AG20443 (cell line): Measurements from ENCODE around the gene KIAA0040.
A peak's percentile ranks its signal among the peaks of the same experiment; 100 is the strongest.

Experiments used
- DNase-seq: peaks from one replicate; pipeline ENCODE4 v3.0.0; 2012; ENCODE audit warnings: low spot score, mixed read lengths

KIAA0040 gene

DNA sequence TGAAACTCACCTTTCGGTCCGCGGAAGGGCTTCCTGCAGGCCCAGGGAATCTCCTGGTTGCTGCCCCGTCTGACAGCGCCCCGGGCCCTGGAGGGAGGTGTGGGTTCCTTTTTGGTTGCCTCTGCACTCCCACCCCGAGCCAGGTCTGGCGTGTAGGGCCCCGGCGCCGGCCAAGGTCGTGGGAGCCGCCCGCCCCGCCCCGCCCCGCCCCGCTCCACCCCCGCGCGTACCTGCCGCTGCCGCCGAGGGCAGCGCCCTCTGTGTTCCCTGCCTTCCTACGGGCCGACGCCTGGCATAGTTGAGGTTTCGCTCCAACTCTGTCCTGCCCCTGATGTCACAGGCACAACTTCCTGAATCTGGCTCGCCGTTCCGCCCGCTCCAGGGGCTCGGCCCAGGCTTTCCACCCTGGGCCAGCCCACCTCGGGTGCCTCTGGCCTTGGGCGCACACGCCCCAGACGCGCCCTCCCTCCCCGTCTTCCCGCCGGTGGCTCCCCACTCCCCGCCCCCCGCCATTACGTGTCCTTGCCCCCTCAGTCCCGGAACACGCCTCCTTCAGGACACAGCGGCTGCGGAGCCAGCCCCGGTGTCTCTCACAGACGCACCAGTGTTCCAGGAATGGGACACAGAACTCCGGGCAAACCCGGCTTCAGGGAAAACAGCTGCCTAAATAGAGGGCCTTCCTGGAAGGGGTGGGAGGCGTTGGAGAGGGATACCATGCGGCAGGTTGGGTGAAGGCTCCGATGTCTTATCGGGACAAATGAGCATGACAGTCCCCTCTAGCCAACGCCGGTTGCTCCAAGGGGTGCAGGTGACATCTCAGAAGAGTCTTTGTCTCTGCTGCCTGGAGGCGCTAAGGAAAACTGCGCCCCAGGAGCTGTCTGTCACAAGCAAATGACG lies at the start of gene KIAA0040:
TSS of gene KIAA0040 (minus strand) at position 147 of the 897 bp plus-strand sequence. CDS start 31,763 bp downstream, outside the sequence.
- peak; percentile 54 for DNase-seq

- no peak for DNase-seq
Observed at GRCh38 chr1:175237389-175237788, 44.8 kb upstream of the KIAA0040 start.

DNA sequence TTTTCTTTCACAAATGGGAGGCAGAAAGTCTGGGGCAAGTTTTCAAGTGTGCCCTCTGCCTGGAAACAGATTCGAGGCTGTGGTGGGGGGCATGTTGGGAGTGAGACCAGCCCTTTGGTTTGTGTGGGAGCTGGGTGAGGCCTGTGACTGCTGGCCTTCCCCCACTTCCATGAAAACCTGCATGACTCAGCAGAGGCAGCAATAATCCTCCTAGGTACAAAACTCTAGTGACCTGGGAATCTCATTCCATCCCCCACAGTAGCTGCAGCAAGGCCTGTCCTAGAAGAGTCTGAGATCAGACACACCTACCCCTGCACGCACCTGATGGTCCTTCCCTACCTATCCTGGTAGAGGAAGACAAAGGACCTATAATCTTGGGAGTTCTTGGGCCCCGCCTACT lies 42.1 kb upstream of the KIAA0040 start:
- DNase-seq: no peak

DNA sequence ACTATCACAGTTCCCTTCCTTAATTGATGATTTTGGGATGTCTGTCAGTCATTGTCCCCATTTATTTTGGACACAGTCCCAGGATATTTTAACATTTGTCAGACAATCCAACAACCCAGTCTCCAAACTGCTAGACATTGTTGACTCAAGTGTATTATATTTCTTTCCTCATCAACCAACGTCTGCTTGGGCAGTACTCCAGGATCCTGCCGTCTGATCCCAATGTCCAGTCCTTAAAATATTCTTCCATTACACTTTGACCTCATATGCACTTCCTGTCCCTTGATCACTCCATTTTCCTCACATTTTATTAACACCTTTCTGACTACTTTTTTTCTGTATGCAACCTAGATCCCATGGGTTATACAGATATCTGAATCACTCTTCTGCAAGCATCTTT lies 39.8 kb upstream of the KIAA0040 start:
- no peak for DNase-seq

DNA sequence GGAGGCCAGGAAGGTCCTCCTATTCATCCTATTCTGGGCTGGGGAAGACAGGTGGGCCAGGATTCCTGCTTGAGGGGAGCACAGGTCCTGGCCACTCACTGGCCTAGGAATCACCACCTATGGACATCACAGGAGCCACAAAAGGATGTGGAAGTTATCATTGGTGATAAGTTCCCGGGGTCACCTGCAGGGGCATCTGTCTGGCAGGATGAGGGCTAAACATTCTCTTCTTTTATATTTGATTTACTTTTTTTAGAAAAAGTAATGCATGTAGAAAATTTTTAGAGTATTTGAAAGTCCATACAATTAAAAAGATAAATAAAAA lies 33.2 kb upstream of the KIAA0040 start:
- no peak for DNase-seq

DNA sequence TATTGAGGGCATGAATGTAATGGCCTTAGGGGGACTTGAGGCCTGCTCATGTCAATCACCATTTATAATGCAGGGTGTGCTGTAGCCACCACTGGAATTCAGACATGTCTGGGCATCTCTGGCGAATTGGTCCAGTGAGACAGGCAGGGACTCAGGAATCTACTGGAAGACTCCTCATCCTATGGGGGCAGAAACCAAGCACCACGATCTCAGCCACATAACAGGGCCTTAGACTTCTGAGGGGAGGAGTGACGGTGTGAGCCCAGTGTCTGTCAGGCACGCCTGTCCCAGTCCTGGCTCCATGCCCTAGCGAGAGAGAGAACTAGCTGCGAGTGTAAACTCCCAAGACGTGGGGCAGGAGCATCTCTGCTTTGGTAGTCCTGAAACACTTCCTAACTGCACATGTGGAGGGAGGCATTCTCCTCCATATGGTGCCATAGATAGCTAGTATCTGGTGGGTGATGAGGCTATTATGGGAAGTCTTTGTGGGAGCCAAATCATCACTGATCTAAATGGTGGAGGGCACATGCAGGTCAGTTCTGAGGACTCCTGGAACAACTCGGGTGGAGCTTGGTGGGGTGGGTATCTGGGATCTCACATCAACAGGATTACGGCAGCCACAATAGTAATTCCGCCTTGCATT lies 29.8 kb upstream of the KIAA0040 start:
- no peak for DNase-seq

GRCh38 chr1:175221557-175222175 lies 29.1 kb upstream of the KIAA0040 start:
- no peak for DNase-seq

DNA sequence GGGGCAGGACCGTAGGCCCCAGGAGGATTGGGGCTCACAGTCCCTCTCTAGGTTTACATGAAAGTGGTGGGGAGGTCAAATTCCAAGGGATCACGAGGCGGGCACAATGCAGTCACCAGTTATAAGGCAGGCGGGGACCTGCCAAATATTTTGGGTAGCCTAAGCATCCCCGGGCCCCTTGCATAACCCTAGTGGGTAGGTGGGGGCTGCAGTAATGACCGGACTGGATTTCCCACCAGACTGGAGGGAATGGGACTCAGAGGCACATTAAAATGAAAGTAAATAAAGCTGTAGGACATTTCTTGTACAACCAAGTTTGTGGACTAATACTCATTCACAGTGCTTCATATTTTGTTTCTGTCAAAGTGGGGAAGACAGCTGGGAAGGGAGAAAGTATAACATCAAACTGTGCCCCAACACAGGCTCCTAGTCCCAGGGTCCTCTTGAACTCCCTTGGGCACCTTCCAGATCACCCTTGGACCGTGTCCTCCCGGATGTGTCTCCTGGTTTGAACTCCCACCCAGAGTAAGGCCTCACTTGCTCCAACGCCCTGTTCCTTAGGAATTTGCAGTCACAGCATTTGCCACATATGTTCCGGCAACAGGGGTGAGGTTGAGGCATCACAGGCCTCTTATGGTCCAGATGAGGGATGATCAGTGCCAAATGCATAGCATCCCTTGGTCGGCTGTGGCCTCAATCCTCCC lies 28.4 kb upstream of the KIAA0040 start:
- DNase-seq: no peak

GRCh38 chr1:175219774-175220173 lies 27.2 kb upstream of the KIAA0040 start:
- no peak for DNase-seq

DNA sequence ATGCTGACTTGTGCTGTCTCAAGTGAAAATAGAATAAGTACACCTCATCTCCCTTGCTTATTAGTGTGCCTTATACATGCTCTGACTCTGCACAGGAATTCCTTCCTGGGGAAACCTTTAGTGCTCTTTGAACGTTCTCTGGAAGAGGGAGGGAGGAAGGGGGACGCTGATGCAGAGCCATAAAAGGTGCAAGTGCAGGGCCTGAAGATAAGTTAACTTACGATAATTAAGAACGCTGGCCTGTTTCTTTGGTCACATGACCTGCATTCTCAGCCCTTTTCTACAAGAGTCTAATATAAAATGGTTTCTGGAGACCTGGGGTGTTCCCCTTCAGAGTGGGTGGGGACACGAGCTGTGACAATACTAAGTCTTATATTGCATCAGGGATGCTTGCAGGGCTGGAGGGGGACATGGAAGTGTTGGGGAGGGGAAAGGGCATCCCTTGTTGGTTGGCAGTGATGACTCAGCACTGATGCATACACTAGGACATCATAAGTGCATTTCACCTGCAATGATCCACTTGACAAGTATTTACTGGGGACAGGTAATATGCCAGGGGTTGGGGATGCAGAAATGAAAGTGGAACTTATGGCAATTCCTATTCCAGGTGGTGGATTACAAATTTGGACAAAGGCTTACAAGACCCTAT lies 26.3 kb upstream of the KIAA0040 start:
- no peak for DNase-seq

DNA sequence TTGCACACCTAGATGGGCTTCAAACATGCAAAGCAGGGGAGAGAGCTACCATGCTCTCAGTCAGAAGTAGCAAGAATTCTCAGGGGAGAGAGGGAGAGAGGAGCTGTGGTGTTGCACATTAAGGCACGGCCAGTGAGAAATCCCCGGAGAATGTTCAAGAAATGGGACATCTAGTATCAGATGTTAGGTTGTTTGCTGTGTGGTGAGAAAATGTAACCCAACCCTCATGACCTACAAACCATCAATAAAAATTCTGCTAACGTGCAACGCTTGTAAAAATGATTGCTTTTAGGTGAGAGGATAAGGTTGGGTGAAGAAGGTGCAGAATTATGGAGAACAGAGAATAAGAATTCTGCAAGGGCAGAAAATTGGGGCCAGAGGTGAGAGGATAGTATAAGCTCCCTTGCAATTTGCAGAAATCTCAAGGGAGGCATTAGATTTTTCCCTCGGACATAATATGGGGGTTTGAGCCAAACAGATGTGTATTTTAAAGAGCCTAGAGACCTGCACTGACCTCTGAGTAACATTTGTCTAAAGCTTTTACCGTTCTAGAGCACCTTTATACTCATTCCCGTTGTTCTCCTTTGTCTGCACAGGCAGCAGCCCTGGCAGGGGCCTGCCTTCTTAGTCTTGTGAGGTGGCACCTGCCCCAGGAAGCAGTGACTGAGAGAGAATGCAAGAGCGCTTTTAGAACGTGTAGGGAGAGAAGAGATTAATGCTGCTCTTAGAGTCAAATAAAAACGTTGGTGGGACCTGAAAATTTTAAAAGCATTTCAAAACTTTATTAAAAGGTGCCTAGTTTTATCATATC lies 25.4 kb upstream of the KIAA0040 start:
- no peak for DNase-seq

GRCh38 chr1:175216444-175216843 lies 23.9 kb upstream of the KIAA0040 start:
- DNase-seq: no peak

GRCh38 chr1:175211656-175212055 lies 19.1 kb upstream of the KIAA0040 start:
- DNase-seq: no peak

DNA sequence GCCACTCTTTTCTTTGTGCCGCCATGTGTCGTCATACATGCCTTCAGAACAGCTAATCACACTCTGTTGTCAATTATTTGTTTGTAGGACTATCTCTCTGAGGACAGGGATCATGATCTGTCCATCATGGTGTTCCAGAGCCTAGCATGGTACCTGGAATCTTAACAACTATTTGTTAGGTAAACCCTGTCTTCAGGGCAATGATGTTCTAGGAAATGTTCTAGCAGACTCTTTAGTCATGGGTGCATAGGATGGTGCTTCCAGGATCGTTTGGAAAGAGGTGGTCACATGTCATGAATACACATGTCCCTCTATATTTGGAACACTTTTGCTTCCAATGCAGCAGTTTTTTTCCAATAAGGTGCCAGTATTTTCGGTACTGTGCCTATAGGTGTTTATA lies 18.2 kb upstream of the KIAA0040 start:
- no peak for DNase-seq

GRCh38 chr1:175209493-175209921 lies 16.9 kb upstream of the KIAA0040 start:
- DNase-seq: no peak

DNA sequence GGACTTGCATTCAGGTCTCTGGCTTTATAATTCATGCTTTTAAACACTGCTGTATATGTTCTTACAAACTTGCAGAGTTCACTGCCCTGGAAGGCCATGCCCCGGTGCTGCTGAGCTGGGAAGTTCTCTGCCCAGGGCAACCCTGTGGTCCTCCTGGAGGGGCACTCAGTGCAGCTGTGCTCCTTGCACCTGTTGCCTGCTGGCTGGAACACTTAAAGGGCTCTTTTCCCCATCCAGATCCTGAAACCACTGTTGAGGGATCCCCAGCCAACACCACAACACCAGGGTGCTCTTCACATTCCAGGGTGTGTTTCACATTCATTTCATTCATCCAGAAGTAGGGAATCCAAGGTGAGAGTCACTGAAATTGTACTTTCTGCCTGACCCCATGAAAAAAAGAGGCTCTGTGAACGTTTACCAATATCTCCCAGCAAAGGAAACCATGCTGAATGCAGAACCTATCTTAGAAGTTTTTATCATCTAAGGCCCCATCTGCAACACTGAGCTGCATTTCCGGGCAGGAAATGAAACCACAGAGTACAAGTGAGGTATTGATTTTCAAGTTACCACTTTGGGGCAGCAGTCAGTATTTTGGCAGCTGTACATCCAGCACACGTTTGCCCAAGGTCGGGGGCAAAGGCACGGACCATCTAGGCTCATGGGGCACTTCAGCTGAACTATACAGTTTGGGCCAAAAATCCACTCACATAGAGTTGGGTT lies 16.4 kb upstream of the KIAA0040 start:
- no peak for DNase-seq

DNA sequence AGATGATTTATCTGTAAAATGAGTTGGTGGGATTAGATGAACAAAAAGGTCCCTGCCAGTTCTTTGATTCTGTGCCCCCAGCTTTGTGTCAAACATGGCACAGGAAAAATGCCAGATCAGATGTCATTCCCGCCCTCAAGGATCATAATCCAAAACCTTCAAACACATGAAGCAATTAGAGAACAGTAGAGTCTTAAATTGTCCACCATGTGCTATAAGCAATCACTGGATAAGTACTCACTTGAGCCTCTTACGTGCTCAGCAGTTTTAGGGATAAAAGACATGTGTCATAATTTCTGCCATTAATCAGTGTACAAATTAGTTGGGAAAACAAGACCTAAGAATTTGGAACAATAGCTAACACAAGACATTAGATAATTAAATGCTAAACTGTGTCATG lies 15.4 kb upstream of the KIAA0040 start:
- DNase-seq: no peak

GRCh38 chr1:175206687-175207086 lies 14.1 kb upstream of the KIAA0040 start:
- DNase-seq: no peak

- DNase-seq: no peak
Observed at GRCh38 chr1:175204330-175204729, 11.8 kb upstream of the KIAA0040 start.

DNA sequence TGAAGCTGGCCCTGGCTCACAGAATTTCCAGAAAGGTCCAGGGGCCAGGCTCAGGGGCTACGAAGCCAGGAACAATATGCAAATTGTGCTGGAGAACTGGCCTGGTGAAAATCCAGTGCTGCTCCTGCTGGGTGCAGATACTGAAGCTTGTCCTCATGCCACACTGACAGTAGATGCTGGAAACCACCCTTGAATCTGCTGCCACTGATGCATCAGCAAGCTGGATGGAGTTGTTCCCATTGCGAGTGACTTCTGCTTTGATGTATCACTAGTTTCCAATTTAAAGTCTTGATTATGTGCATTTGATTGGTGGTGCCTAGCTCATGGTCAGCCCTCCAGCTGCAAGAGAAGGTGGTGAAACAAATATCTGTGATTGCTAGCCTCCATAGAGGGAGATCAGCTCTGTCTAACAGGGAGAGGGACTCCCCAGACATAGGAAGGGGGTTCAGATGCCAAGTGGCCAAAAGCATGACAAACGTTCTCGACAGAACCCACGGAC lies 11.0 kb upstream of the KIAA0040 start:
- DNase-seq: no peak
